C4-2B (cell line): ENCODE data around the gene EIF2B2.

Experiments used
- H3K27ac ChIP-seq: fragments of 450-650 bp; 2 replicates; pipeline ENCODE4 v1.5.1; 2017
- ZFX ChIP-seq: fragments of 450-650 bp; IDR thresholded peaks from 2 replicates; pipeline ENCODE4 v1.6.1; 2017
- TF ChIP-seq, protein P1 (sequence below): fragments of 450-650 bp; conservative IDR thresholded peaks from 2 replicates; pipeline ENCODE4 v1.5.1; 2017; ENCODE audit warnings: mild to moderate bottlenecking

Gene EIF2B2

DNA sequence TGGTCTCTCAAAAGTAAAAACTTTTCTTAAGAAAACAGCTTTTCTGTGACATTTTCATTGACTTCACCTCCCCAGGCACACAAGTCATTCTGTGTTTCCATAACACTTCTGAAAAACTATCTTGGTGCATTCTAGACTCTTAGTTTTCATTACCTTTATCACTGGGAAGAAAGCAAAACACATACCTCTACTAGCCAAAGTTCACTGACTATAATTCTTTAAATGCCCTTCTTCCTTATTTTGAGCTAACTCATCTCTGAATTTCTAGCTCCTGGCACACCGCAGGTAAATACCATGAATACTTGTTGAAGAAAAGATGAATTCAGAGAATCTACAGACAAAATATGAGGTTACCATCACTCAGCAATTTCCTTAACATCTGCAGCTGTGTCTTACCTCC lies 27.4 kb downstream of the EIF2B2 start:
- TF ChIP-seq ZFX: no peak
- TF ChIP-seq, protein P1, sequence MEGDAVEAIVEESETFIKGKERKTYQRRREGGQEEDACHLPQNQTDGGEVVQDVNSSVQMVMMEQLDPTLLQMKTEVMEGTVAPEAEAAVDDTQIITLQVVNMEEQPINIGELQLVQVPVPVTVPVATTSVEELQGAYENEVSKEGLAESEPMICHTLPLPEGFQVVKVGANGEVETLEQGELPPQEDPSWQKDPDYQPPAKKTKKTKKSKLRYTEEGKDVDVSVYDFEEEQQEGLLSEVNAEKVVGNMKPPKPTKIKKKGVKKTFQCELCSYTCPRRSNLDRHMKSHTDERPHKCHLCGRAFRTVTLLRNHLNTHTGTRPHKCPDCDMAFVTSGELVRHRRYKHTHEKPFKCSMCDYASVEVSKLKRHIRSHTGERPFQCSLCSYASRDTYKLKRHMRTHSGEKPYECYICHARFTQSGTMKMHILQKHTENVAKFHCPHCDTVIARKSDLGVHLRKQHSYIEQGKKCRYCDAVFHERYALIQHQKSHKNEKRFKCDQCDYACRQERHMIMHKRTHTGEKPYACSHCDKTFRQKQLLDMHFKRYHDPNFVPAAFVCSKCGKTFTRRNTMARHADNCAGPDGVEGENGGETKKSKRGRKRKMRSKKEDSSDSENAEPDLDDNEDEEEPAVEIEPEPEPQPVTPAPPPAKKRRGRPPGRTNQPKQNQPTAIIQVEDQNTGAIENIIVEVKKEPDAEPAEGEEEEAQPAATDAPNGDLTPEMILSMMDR: no peak

GRCh38 chr14:75032939-75033338 lies 30.2 kb downstream of the EIF2B2 start:
- TF ChIP-seq, protein P1: no peak
- TF ChIP-seq ZFX: no peak
- H3K27ac ChIP-seq: no peak overlapping the region

More for the DNA sequence above, 27.4 kb downstream of the EIF2B2 start:
- H3K27ac ChIP-seq: no peak overlapping the region

- TF ChIP-seq, protein P1: no peak
- no peak for TF ChIP-seq ZFX
- H3K27ac ChIP-seq: no peak overlapping the region
These were observed 37.8 kb downstream of the EIF2B2 start for GRCh38 chr14:75040507-75040906.

- no peak for TF ChIP-seq ZFX
- TF ChIP-seq, protein P1: no peak
- no peak overlapping the region for H3K27ac ChIP-seq
These were observed 38.2 kb downstream of the EIF2B2 start for GRCh38 chr14:75040959-75041358.

- H3K27ac ChIP-seq: no peak overlapping the region
- no peak for TF ChIP-seq ZFX
- TF ChIP-seq, protein P1: no peak
These were observed 38.9 kb downstream of the EIF2B2 start for GRCh38 chr14:75041613-75042012.

- no peak for TF ChIP-seq ZFX
- TF ChIP-seq, protein P1: no peak
- H3K27ac ChIP-seq: no peak overlapping the region
These were observed 39.3 kb downstream of the EIF2B2 start for GRCh38 chr14:75042035-75042434.

GRCh38 chr14:75044322-75044721 lies 41.6 kb downstream of the EIF2B2 start:
- no peak for TF ChIP-seq ZFX
- TF ChIP-seq, protein P1: no peak
- no peak overlapping the region for H3K27ac ChIP-seq
